IPS-NIHi11 (cell line): ENCODE results near the gene PRDX2.
A peak's percentile ranks its signal among the peaks of the same experiment; 100 is the strongest.
"Not testable (repeated sequence)": the region's sequence is repeated elsewhere in the genome, so short reads cannot be mapped to it uniquely, and the experiment has no call there.

Experiments
- DNase-seq: peaks from one replicate; pipeline ENCODE4 v3.0.0; 2012; ENCODE audit warnings: mixed read lengths, low spot score

The PRDX2 gene

DNA sequence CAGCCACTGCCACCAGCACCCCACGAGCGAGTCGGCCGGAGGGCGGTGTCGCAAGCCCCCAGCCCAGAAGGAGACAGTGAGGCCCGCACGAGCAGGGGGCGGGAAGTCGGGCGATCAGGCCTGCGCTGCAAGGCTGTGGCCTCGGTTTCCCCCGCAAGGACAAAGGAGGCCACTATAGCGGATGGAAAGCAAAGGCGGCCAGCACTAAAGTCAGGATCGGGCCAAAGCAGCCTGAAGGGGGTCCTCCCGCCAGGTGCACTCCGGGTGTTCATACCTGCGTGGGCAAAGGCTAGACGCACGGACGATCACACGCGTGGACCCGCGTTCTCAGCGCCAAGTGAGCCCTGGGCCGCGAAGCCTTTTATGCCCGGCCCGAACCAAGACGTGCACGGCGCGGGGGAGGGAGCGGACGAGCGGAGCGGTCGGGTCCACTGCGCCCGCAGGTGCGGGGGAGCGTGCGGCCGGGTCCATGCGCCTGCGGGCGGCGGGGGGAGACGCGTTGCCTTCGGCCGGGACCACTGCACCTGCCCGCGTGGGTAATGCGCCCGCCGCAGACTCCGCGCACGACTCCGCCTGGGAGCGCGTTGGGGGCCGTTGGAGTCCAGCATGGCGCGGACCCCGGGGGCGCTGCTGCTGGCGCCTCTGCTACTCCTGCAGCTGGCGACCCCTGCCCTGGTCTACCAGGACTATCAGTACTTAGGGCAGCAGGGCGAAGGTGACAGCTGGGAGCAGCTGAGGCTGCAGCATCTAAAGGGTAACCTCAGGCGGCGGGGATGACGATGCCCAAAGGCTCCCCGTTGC, at the start of gene PRDX2, which contains the start of gene THSD8:
Gene PRDX2, minus strand, starts transcription at position 335 of the 801 bp plus-strand sequence. CDS start 539 bp downstream, outside the sequence.
Gene THSD8, plus strand, starts transcription at position 604 of the 801 bp plus-strand sequence. Its CDS starts 3 bp downstream, at position 607.
- peak; percentile 87 for DNase-seq

GRCh38 chr19:12847159-12848139, 45.8 kb upstream of the PRDX2 start:
- peak; percentile 97 for DNase-seq

DNA sequence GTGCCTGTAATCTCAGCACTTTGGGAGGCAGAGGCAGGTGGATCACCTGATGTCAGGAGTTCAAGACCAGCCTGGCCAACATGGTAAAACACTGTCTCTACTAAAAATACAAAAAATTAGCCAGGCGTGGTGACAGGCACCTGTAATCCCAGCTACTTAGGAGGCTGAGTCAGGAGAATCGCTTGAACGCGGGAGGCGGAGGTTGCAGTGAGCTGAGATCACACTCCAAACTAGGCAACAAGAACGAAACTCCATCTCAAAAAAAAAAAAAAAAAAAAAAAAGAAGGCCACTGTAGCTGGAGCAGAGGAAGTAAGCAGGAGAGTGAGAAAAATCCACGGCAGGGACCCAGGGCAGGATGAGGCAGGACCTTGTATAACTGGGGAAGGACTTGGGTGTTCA, 45.0 kb upstream of the PRDX2 start:
- DNase-seq = not testable (repeated sequence)

DNA sequence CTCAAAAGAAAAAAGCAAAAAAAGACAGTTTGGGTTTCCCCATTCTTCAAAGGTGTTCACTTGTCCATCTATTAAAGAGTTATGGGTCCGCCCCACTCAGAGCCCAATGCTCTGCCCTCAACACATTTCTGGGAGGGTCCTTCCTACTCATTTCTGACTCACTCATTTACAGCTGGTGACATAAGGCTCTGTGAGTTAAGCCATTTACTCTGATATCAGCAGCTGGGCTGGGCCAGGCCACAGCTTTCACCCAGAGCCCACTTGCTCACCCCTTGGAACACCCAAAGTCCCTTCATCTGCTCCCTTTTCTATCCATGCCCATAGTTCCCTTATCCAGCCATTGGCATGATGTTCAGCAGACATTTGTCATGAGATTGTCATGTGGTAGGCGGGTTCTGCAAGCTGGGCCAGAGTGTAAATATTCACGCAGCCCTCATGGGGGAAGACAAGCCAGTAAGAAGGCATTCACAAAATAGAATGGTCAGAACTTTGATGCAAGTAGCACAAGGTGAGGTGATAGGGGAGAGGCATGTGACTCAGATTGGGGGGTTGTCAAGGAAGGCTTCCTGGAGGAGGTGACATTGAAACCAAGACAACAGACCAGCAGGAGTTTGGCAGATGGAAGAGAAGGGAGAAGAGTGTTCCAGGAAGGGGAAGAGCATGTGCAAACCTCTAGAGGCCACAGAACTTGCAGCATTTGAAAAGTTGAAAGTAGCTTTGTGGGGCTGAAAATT, 42.6 kb upstream of the PRDX2 start:
- DNase-seq = no peak

DNA sequence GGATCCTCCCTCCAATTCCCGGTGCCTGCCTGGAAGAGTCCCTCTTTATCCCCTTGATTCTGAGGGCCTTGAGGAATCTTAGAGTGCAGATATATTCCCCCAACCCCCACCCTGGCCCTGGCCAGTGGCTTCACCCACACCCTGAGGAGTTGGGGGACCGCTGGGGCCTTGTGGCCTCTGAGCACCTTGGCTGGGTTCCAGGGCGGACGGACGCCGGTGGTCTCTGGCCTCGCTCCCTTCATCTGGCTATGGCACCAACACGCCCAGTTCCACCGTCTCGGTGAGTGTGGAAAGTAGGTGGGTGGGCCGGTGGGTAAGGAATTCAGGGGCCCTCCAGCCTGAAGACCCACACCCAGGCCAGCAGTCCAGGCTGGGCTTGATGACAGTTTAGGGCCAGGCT, 41.7 kb upstream of the PRDX2 start:
- no peak for DNase-seq

DNA sequence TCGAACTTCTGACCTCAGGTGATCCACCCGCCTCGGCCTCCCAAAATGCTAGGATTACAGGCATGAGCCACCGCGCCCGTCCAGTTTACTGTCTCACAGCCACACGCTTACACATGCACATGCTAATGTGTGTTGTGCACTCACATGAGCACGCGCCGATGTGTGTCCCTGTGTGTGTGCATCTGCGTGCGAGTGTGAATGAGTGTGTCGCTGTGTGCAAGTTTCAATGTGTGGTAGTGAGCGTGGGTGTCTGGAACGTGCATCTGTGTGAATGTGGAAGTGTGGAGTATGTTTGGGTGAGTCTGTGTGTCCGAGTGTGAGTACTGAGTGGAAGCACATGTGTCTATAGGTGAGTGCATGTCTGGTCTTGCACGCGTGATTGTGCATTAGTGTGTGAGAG, 40.9 kb upstream of the PRDX2 start:
- no peak for DNase-seq

DNA sequence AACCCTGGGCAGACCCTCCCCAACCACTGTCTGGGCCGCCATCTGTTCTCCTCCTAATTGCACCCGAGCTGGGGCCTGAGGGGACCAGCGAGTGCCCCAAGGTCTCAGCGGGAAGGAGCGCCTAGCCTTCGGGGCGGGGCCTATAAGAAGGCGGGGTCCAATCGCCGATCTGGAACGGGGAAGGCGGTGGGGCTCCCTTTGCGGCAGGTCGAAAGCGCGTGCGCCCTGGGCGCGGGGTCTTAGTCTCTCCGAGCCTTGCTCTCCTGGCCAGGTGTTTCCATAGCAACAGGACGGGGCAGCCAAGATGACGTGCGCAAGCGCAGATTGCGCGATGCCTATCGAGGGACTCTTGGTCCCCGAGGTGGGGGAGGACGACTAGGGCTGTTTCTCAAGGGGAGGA, 39.5 kb upstream of the PRDX2 start:
- DNase-seq = peak; percentile 87

DNA sequence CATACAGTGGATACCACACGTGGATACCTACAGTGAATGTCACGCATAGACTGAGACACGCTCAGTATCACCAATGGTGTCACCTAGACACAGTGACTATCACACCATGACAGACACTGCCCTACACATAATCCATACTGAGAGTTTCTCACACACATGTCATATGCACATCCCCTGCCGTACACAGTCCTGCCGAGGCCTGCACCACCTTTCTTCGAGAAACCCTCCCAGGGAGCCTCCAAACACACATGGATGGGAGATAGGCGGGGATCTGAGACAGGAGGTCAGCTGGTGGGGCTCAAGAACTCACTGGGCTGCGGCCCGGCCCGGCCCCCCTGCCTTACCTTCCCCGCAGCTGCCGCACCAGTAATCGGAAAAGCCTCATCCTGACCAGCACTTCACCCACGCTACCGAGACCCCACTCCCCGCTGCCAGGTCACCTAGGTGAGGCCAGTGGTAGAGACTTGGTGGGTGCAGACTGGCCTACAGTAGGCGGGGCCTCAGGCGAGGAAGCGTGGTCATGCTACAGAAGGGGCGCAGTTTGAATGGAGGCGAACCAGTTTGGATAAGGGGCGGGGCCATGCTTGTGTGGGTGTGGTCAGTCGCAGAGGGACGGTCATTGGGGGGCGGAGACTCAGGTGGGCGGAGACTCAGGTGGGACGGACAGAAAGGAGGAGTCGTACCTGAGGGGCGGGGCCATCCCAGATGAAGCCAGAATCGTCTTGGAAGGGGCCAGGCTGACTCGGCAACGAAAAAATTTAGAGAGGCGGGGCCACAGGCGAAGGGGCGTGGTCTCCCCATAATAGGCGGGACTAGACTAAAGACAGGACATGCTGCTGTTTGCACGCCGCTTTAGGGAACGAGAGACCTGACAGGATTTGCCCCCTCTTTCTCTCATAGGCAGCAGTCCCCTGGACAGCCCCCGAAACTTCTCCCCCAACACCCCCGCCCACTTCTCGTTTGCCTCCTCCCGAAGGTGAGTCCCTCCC, 38.8 kb upstream of the PRDX2 start:
- peak; percentile 82 for DNase-seq

DNA sequence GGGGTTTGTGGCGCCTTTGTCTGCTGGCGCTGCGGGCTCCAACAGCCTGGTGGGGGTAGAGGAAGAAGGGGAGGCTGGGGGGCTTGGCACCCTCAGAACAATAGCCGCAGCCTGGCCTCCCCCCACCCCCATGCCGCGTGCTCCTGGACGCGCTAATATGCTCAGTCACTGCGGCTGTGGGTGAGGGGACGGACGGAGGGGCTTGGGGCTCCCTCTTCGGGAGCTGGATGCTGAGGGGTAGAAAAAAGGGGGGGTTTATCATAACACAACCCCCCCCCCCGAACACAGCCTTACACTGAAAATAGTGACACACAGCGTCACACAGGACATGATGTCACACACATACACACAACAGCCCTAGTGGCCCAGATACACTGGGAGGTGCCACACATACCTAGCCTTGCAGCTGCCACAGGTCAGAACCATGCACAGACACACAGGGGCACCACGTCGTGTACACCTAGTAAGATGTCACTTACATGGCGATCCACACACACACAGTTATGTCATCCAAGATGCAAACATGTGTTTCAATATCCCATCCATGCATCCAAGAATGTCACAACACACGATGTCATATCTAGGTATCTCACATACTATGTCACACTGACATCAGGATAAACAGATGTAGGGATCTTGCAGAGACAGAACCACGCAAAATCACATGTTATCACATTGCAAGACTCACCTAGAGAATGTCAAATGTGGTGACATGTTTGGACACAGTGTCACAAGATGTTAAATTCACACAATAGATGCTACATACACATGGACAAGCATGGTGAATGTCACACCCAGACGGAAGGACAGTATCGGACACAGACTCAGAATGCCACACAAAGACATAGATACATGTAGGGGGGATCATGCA, 37.5 kb upstream of the PRDX2 start:
- DNase-seq = no peak

DNA sequence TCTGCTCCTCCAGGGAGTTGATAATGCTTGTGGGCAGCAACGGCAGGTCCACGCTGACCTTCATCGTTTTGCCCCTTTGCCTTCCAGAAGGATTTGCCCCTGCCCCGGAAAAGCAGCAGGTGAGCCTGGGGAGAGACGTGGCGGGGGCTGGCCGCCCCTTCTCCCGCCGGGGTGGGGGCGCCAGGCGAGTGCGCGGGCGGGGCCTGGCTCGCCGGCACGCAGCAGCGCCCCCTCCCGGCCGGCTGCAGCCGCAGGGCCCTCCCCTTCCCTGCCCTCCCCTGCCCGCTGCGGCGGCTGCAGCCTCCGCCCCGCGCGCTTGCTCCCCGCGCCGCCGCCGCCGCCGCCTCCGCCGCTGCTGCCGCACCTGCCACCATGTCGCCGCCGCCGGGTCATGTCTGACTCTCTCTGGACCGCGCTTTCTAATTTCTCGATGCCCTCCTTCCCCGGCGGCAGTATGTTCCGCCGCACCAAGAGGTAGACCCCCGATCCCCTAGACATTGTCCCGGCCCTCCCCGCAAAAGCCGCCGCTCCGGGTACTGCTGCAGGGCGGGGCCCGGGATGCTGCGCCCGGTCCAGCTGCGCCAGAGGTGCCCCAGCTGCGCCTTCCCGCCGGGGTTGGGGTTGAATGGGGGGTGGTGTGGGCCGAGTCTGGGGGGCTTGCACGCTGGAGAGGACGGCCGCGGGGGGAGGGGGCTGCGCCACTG, 36.7 kb upstream of the PRDX2 start, which contains the start of gene MAST1:
Gene MAST1, plus strand, starts transcription at position 334 of the 704 bp plus-strand sequence. Its CDS starts 58 bp downstream, at position 392.
- DNase-seq = peak; percentile 78

- no peak for DNase-seq
These were observed 35.6 kb upstream of the PRDX2 start for GRCh38 chr19:12837225-12837624.

- no peak for DNase-seq
These were observed 34.9 kb upstream of the PRDX2 start for GRCh38 chr19:12836529-12836863.

DNA sequence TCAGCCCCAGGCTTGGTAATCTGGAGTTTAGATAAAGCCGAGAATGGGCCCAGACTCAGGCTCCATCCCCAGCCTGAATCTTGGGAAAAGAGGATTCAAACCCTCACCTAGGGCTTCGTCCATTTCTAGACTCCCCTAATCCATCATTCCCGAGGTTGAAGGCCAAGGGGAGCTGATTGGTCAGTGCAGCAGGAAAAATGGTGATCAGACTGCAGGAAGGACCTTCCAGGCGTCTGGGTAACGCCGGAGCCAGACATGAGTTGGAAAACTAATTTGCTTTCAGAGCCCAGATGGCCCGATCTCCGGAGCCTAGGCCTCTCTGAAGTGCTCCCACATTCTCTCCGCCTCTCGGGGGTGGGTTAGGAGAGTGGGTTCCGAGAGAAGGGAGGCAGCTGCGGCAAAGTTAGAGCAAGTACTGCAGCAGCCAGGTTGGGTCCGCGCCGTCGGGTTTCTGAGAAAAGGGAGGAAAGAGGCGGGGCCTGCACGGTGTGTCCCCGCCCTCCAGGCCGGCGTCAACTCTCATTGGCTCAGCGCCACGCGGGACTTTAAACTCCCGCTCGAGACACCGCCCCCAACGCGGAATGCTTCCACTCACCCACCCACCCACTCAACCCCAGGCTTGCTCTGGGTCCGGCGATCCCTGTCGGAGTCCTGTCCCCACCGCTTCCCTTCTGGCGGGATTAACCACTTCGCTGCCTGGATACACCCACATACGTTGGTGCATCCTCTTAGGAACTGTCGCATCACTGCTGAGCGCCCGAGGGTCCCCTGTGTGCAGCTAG, 33.6 kb upstream of the PRDX2 start:
- peak; percentile 58 for DNase-seq

- DNase-seq = no peak
These were observed 33.0 kb upstream of the PRDX2 start, which contains the start of gene RTBDN for GRCh38 chr19:12834566-12834943. RTBDN (minus strand) TSS chr19:12834579; CDS start chr19:12829979, 4,600 bp downstream.

GRCh38 chr19:12833738-12834565, 32.4 kb upstream of the PRDX2 start:
- DNase-seq = peak; percentile 75

GRCh38 chr19:12833418-12833737, 31.8 kb upstream of the PRDX2 start:
- no peak for DNase-seq

DNA sequence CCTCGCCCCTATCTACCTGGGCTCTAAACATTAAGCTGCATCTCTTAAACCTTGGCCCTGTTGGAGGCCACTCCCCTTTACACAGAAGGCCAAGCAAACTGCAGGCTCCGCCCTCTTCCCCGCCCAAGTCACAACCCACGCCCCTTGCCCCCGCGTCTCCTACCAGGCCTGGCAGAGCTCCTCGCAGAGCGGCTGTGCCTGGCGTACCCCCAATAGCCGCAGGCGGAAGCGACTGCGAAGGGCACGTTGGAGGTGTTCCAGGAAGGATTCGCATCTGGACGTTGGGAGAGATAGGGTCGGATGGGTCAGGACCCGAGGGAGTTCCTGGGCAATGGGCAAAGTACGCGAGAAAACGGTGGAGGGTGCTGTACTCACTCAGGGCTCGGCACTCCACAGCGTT, 26.9 kb upstream of the PRDX2 start:
- DNase-seq = peak; percentile 78
